Upper lobe of left lung (tissue), 4 donors: Measurements from ENCODE around the gene SUPT3H.

ENCODE experiments used
- CTCF ChIP-seq, 6 experiments: fragments of 450-650 bp in 4 of 6; fragments of 200-600 bp in 2 of 6; sonication (generic) in 2 of 6; IDR thresholded peaks; one replicate each; pipeline ENCODE4 v1.5.1; 2016 to 2019; ENCODE audit warnings: antibody characterized with exemption in 6 of 6
- EP300 ChIP-seq, 4 donors: sonication (generic); formaldehyde crosslinking; IDR thresholded peaks; one replicate each; pipeline ENCODE4 v1.5.1; 2017; ENCODE audit warnings: antibody characterized with exemption in 4 of 4, control low read depth in 2 of 4
- POLR2A ChIP-seq, 4 donors: fragments of 450-650 bp; IDR thresholded peaks; one replicate each; pipeline ENCODE4 v1.5.1; 2016 to 2017; ENCODE audit warnings: antibody characterized with exemption in 4 of 4, mild to moderate bottlenecking in 2 of 4
- POLR2AphosphoS5 ChIP-seq, 2 donors: sonication (generic); formaldehyde crosslinking; IDR thresholded peaks; one replicate each; pipeline ENCODE4 v1.5.1; 2017; ENCODE audit warnings: antibody characterized with exemption in 2 of 2

- TF ChIP-seq POLR2A (IDR thresholded peaks at IDR 0.05) = no peak
- no peak for TF ChIP-seq POLR2AphosphoS5 (IDR thresholded peaks at IDR 0.05)
- no peak for TF ChIP-seq CTCF (IDR thresholded peaks at IDR 0.05)
- TF ChIP-seq EP300 (IDR thresholded peaks at IDR 0.05) = no peak
Observed at GRCh38 chr6:45009576-45009975, 368.2 kb downstream of the SUPT3H start.
